GM23248 (cell line): ENCODE measurements around the gene GRAMD1B. TPM values are rescaled to one million over a fixed set of nuclear protein-coding genes. Genes with fewer than 3 reads are reported as not detected.

ENCODE experiments used
- DNase-seq: peaks from one replicate; pipeline ENCODE4 v3.0.0-alpha.2; 2015
- H2AFZ ChIP-seq: fragments of 200-600 bp; sonication (generic); 2 replicates; pipeline ENCODE4 v1.6.1; 2016; ENCODE audit warnings: antibody characterized with exemption
- H3F3A ChIP-seq: fragments of 200-600 bp; sonication (generic); 2 replicates; pipeline ENCODE4 v1.6.1; 2016; ENCODE audit warnings: mild to moderate bottlenecking, antibody characterized with exemption, mixed run types; ENCODE audit not compliant: insufficient read depth
- H3K27ac ChIP-seq: fragments of 200-600 bp; sonication (generic); 2 replicates; pipeline ENCODE4 v1.5.1; 2016; ENCODE audit warnings: mild to moderate bottlenecking
- H3K27me3 ChIP-seq: fragments of 200-600 bp; sonication (generic); replicated peaks from 2 replicates; pipeline ENCODE4 v1.6.1; 2016; ENCODE audit warnings: mild to moderate bottlenecking; ENCODE audit not compliant: insufficient read depth
- H3K36me3 ChIP-seq: fragments of 200-600 bp; sonication (generic); 2 replicates; pipeline ENCODE4 v1.6.1; 2016; ENCODE audit warnings: low read depth, mild to moderate bottlenecking
- H3K4me1 ChIP-seq: fragments of 200-600 bp; sonication (generic); 2 replicates; pipeline ENCODE4 v1.6.1; 2016; ENCODE audit warnings: mild to moderate bottlenecking; ENCODE audit not compliant: insufficient read depth
- H3K4me2 ChIP-seq: fragments of 200-600 bp; sonication (generic); one replicate; pipeline ENCODE4 v1.6.1; 2016; ENCODE audit warnings: mild to moderate bottlenecking; ENCODE audit not compliant: unreplicated experiment
- H3K4me3 ChIP-seq: fragments of 200-600 bp; sonication (generic); 2 replicates; pipeline ENCODE4 v1.5.1; 2016; ENCODE audit warnings: mild to moderate bottlenecking
- H3K79me2 ChIP-seq: fragments of 200-600 bp; sonication (generic); 2 replicates; pipeline ENCODE4 v1.6.1; 2016; ENCODE audit warnings: mild to moderate bottlenecking; ENCODE audit not compliant: insufficient read depth
- H3K9ac ChIP-seq: fragments of 200-600 bp; sonication (generic); 2 replicates; pipeline ENCODE4 v1.6.1; 2016; ENCODE audit warnings: mild to moderate bottlenecking
- H3K9me2 ChIP-seq: fragments of 200-600 bp; sonication (generic); 2 replicates; pipeline ENCODE4 v1.6.1; 2016; ENCODE audit warnings: mixed run types, mild to moderate bottlenecking, moderate library complexity; ENCODE audit not compliant: insufficient read depth
- H3K9me3 ChIP-seq: fragments of 200-600 bp; sonication (generic); one replicate; pipeline ENCODE4 v1.6.1; 2017; ENCODE audit warnings: low read depth
- H4K20me1 ChIP-seq: fragments of 200-600 bp; sonication (generic); 2 replicates; pipeline ENCODE4 v1.6.0; 2016; ENCODE audit not compliant: insufficient read depth
- EZH2 ChIP-seq: fragments of 200-600 bp; sonication (generic); IDR thresholded peaks from 2 replicates; pipeline ENCODE4 v1.6.1; 2018; ENCODE audit warnings: antibody characterized with exemption, mild to moderate bottlenecking; ENCODE audit not compliant: insufficient read depth, poor library complexity, severe bottlenecking
- EZH2phosphoT487 ChIP-seq: fragments of 200-600 bp; sonication (generic); IDR thresholded peaks from 2 replicates; pipeline ENCODE4 v1.6.1; 2018; ENCODE audit warnings: antibody characterized with exemption, moderate library complexity, mild to moderate bottlenecking, low read depth; ENCODE audit not compliant: insufficient read depth
- WGBS, 2 experiments: methylation state at CpG; one replicate each; pipeline ENCODE4 v1.1.6; 2015 to 2017; ENCODE audit warnings: low lambda C conversion rate in 2 of 2, low coverage in 1 of 2; ENCODE audit errors: missing lambda C conversion rate in 2 of 2; 5-methylcytosine and 5-hydroxymethylcytosine counted together
- in situ Hi-C: fragments of 300-500 bp; cut with MboI; formaldehyde crosslinking; loops from 2 replicates; pipeline ENCODE4 v1.15.0; 2020
- polyA plus RNA-seq: library from polyadenylated mRNA; unstranded; fragments of >200 nt; fragmentation: Nextera tagmentation; extraction: Ambion mirVana; gene quantifications from 2 replicates; pipeline ENCODE4 v1.2.1, GENCODE V29; 2016
- total RNA-seq: library from RNA; depleted of rRNA; stranded (reverse); fragments of >200 nt; shearing (Covaris generic); gene quantifications from 2 replicates; pipeline ENCODE4 v1.2.3, GENCODE V29; 2014

Gene GRAMD1B
- total and polyA plus RNA-seq, 2 experiments from 2014 or later, result 4.1 to 14.8 TPM

- Histone ChIP-seq H3K27me3 (no peaks in the 10 kb centered on the region), H3K36me3 (no peaks in the 10 kb centered on the region), H3K9ac (peak overlapping the region; percentile 19), H3K9me2 (no peaks in the 10 kb centered on the region), H3K79me2 (peaks cover 70% of the 10 kb centered on the region), H3K4me1 (peaks cover 12% of the 10 kb centered on the region; the same call in 1 of the 2 replicates), H2AFZ (peak overlapping the region; percentile 64), H4K20me1 (no peaks in the 10 kb centered on the region), H3K9me3 (no peaks in the 10 kb centered on the region), H3K4me2 (peak overlapping the region; percentile 60), H3K27ac (no peak overlapping the region), H3F3A (no peaks in the 10 kb centered on the region), H3K4me3 (peak overlapping the region; percentile 63)
- in situ Hi-C loops, result no loop called here
- TF ChIP-seq EZH2 (no peak), EZH2phosphoT487 (no peak)
- 15 to 29% methylated on average over 7 of the region's 7 CpGs for WGBS, 2 experiments
- peak; percentile 31 for DNase-seq
Observed at GRCh38 chr11:123525097-123525496, 95.0 kb downstream of the GRAMD1B start.

DNA sequence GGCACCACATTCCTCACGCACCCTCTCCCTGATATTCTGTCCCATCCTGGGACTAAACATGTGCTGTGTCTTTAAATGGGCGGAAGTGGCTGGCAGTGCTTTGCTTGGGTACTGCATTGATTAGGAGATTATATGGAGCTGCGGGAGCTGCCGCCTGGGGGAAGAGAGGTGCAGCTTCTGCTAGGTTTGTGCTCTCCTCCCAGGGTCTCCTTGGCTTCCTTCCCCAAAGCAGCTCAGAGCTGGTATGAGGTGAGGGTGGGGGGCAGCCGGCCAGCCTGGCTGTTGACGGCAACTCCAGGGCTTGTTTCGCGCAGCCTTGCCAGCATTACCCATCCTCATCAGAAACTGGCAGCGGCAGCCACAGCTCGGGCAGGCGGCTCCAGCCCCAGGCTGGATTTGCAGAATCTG, 95.4 kb downstream of the GRAMD1B start:
- peak overlapping the region; percentile 64 for H2AFZ ChIP-seq
- H3K27me3 ChIP-seq, result no peaks in the 10 kb centered on the region
- peak overlapping the region; percentile 19 for H3K9ac ChIP-seq
- no peak for TF ChIP-seq EZH2phosphoT487
- TF ChIP-seq EZH2, result no peak
- H3K27ac ChIP-seq, result no peak overlapping the region
- in situ Hi-C loops, result no loop called here
- 22 to 27% methylated on average over 10 to 11 of the region's 11 CpGs for WGBS, 2 experiments
- H3K4me2 ChIP-seq, result peak overlapping the region; percentile 60
- peak; percentile 40 for DNase-seq
- no peaks in the 10 kb centered on the region for H3K9me3 ChIP-seq
- H4K20me1 ChIP-seq, result no peaks in the 10 kb centered on the region
- peaks cover 12% of the 10 kb centered on the region; the same call in 1 of the 2 replicates for H3K4me1 ChIP-seq
- H3K79me2 ChIP-seq, result peaks cover 70% of the 10 kb centered on the region
- no peaks in the 10 kb centered on the region for H3F3A ChIP-seq
- H3K4me3 ChIP-seq, result peak overlapping the region; percentile 63
- H3K9me2 ChIP-seq, result no peaks in the 10 kb centered on the region
- no peaks in the 10 kb centered on the region for H3K36me3 ChIP-seq

- Histone ChIP-seq H3F3A (no peaks in the 10 kb centered on the region), H3K27me3 (no peaks in the 10 kb centered on the region), H3K9me2 (no peaks in the 10 kb centered on the region), H3K79me2 (peaks cover 69% of the 10 kb centered on the region), H3K36me3 (no peaks in the 10 kb centered on the region), H4K20me1 (no peaks in the 10 kb centered on the region), H3K4me2 (peak overlapping the region; percentile 60), H3K9me3 (no peaks in the 10 kb centered on the region), H3K27ac (no peak overlapping the region), H2AFZ (peak overlapping the region; percentile 64), H3K9ac (peak overlapping the region; percentile 19), H3K4me3 (peak overlapping the region; percentile 63), H3K4me1 (peaks cover 12% of the 10 kb centered on the region; the same call in 1 of the 2 replicates)
- peak; percentile 19 for DNase-seq
- no peak for TF ChIP-seq EZH2
- TF ChIP-seq EZH2phosphoT487, result no peak
- in situ Hi-C loops, result no loop called here
- 68 to 71% methylated on average over 19 to 22 of the region's 22 CpGs for WGBS, 2 experiments
Observed at GRCh38 chr11:123526027-123526805, 96.1 kb downstream of the GRAMD1B start.

GRCh38 chr11:123526918-123527317, 96.8 kb downstream of the GRAMD1B start:
- no peak for TF ChIP-seq EZH2
- no peak for TF ChIP-seq EZH2phosphoT487
- Histone ChIP-seq H3K4me3 (no peak overlapping the region), H2AFZ (no peak overlapping the region), H4K20me1 (no peaks in the 10 kb centered on the region), H3K9ac (no peak overlapping the region), H3K27ac (no peak overlapping the region), H3K36me3 (no peaks in the 10 kb centered on the region), H3K27me3 (no peaks in the 10 kb centered on the region), H3K9me2 (no peaks in the 10 kb centered on the region), H3K79me2 (peaks cover 65% of the 10 kb centered on the region), H3F3A (no peaks in the 10 kb centered on the region), H3K4me2 (no peak overlapping the region), H3K4me1 (peaks cover 12% of the 10 kb centered on the region; the same call in 1 of the 2 replicates), H3K9me3 (no peaks in the 10 kb centered on the region)
- 86 to 90% methylated on average over 7 of the region's 7 CpGs for WGBS, 2 experiments
- no peak for DNase-seq
- in situ Hi-C loops, result no loop called here
